ENCODE measurements around the gene SETD5.

- no peak for TF ChIP-seq POLR2A (IDR thresholded peaks at IDR 0.05; ENCODE audit: low read depth, low read length)
- no peak for TF ChIP-seq POLR2AphosphoS5 (IDR thresholded peaks at IDR 0.05; ENCODE audit: low read depth, low read length)
- no peak for TF ChIP-seq TAF1 (IDR thresholded peaks at IDR 0.05; ENCODE audit: borderline replicate concordance, low read depth, low read length)
Measured at GRCh38 chr3:9499455-9500107, 102.2 kb downstream of the SETD5 start.

Measured in GM12892 (cell line).